ENCODE results near the gene TMOD3. TPM values are rescaled to one million over a fixed set of nuclear protein-coding genes. Genes with fewer than 3 reads are reported as not detected.

Gene TMOD3
- polyA plus RNA-seq, 1 donor, result 44.0 TPM

GRCh38 chr15:51796847-51797401 lies 32.5 kb upstream of the TMOD3 start:
- Histone ChIP-seq H3K4me1 (ENCODE audit: control insufficient read depth, insufficient read depth, low read length) (peaks cover 12% of the 10 kb centered on the region), H3K27me3 (ENCODE audit: control insufficient read depth, insufficient read depth, low read length) (no peaks in the 10 kb centered on the region), H3K9me3 (ENCODE audit: control insufficient read depth, low read depth, low read length) (no peaks in the 10 kb centered on the region), H3K4me3 (ENCODE audit: low read length) (no peak overlapping the region), H3K36me3 (ENCODE audit: control insufficient read depth, insufficient read depth, low read length) (peaks cover 3% of the 10 kb centered on the region), H3K27ac (ENCODE audit: low read length) (peak overlapping the region; percentile 57)
- DNase-seq, result peak; percentile 46 to 83
- 0% methylated on average over 1 of the region's 10 CpGs for WGBS (ENCODE audit: insufficient coverage, low lambda C conversion rate)

- Histone ChIP-seq H3K36me3 (ENCODE audit: control insufficient read depth, insufficient read depth, low read length) (peaks cover 3% of the 10 kb centered on the region), H3K9me3 (ENCODE audit: control insufficient read depth, low read depth, low read length) (no peaks in the 10 kb centered on the region), H3K4me1 (ENCODE audit: control insufficient read depth, insufficient read depth, low read length) (peaks cover 12% of the 10 kb centered on the region), H3K27me3 (ENCODE audit: control insufficient read depth, insufficient read depth, low read length) (no peaks in the 10 kb centered on the region), H3K4me3 (ENCODE audit: low read length) (no peak overlapping the region), H3K27ac (ENCODE audit: low read length) (no peak overlapping the region)
- DNase-seq, result no peak
- 100% methylated on average over 1 of the region's 1 CpG for WGBS (ENCODE audit: insufficient coverage, low lambda C conversion rate)
Observed at GRCh38 chr15:51798281-51798680, 31.2 kb upstream of the TMOD3 start.

GRCh38 chr15:51799282-51800252 lies 29.9 kb upstream of the TMOD3 start:
- Histone ChIP-seq H3K36me3 (ENCODE audit: control insufficient read depth, insufficient read depth, low read length) (peaks cover 3% of the 10 kb centered on the region), H3K27me3 (ENCODE audit: control insufficient read depth, insufficient read depth, low read length) (no peaks in the 10 kb centered on the region), H3K4me1 (ENCODE audit: control insufficient read depth, insufficient read depth, low read length) (peaks cover 12% of the 10 kb centered on the region), H3K27ac (ENCODE audit: low read length) (no peak overlapping the region), H3K4me3 (ENCODE audit: low read length) (no peak overlapping the region), H3K9me3 (ENCODE audit: control insufficient read depth, low read depth, low read length) (no peaks in the 10 kb centered on the region)
- 100% methylated on average over 1 of the region's 6 CpGs for WGBS (ENCODE audit: insufficient coverage, low lambda C conversion rate)
- no peak for DNase-seq

GRCh38 chr15:51801391-51801835 lies 28.0 kb upstream of the TMOD3 start:
- Histone ChIP-seq H3K4me1 (ENCODE audit: control insufficient read depth, insufficient read depth, low read length) (peaks cover 5% of the 10 kb centered on the region), H3K4me3 (ENCODE audit: low read length) (no peak overlapping the region), H3K9me3 (ENCODE audit: control insufficient read depth, low read depth, low read length) (no peaks in the 10 kb centered on the region), H3K27ac (ENCODE audit: low read length) (no peak overlapping the region), H3K27me3 (ENCODE audit: control insufficient read depth, insufficient read depth, low read length) (no peaks in the 10 kb centered on the region), H3K36me3 (ENCODE audit: control insufficient read depth, insufficient read depth, low read length) (peaks cover 3% of the 10 kb centered on the region)
- no CpG with 5 or more reads among the region's 3 CpGs for WGBS (ENCODE audit: insufficient coverage, low lambda C conversion rate)
- peak in 1 of 2 donors; percentile 21 for DNase-seq

- H3K36me3 ChIP-seq (ENCODE audit: control insufficient read depth, insufficient read depth, low read length), result peaks cover 3% of the 10 kb centered on the region
- no peak for DNase-seq
- H3K4me1 ChIP-seq (ENCODE audit: control insufficient read depth, insufficient read depth, low read length), result no peaks in the 10 kb centered on the region
- no peak overlapping the region for H3K4me3 ChIP-seq (ENCODE audit: low read length)
- no CpG with 5 or more reads among the region's 5 CpGs for WGBS (ENCODE audit: insufficient coverage, low lambda C conversion rate)
- no peaks in the 10 kb centered on the region for H3K27me3 ChIP-seq (ENCODE audit: control insufficient read depth, insufficient read depth, low read length)
- no peaks in the 10 kb centered on the region for H3K9me3 ChIP-seq (ENCODE audit: control insufficient read depth, low read depth, low read length)
- H3K27ac ChIP-seq (ENCODE audit: low read length), result no peak overlapping the region
Observed at GRCh38 chr15:51802593-51802992, 26.9 kb upstream of the TMOD3 start.

GRCh38 chr15:51803965-51804364 lies 25.5 kb upstream of the TMOD3 start:
- H3K27ac ChIP-seq (ENCODE audit: low read length), result no peak overlapping the region
- no peak for DNase-seq
- no peaks in the 10 kb centered on the region for H3K9me3 ChIP-seq (ENCODE audit: control insufficient read depth, low read depth, low read length)
- H3K27me3 ChIP-seq (ENCODE audit: control insufficient read depth, insufficient read depth, low read length), result no peaks in the 10 kb centered on the region
- H3K4me3 ChIP-seq (ENCODE audit: low read length), result no peak overlapping the region
- H3K4me1 ChIP-seq (ENCODE audit: control insufficient read depth, insufficient read depth, low read length), result peaks cover 3% of the 10 kb centered on the region
- peaks cover 1% of the 10 kb centered on the region for H3K36me3 ChIP-seq (ENCODE audit: control insufficient read depth, insufficient read depth, low read length)
- no CpG with 5 or more reads among the region's 2 CpGs for WGBS (ENCODE audit: insufficient coverage, low lambda C conversion rate)

GRCh38 chr15:51806123-51806522 lies 23.3 kb upstream of the TMOD3 start:
- no CpG with 5 or more reads among the region's 2 CpGs for WGBS (ENCODE audit: insufficient coverage, low lambda C conversion rate)
- Histone ChIP-seq H3K27me3 (ENCODE audit: control insufficient read depth, insufficient read depth, low read length) (no peaks in the 10 kb centered on the region), H3K4me3 (ENCODE audit: low read length) (no peak overlapping the region), H3K36me3 (ENCODE audit: control insufficient read depth, insufficient read depth, low read length) (no peaks in the 10 kb centered on the region), H3K9me3 (ENCODE audit: control insufficient read depth, low read depth, low read length) (no peaks in the 10 kb centered on the region), H3K4me1 (ENCODE audit: control insufficient read depth, insufficient read depth, low read length) (peaks cover 7% of the 10 kb centered on the region), H3K27ac (ENCODE audit: low read length) (no peak overlapping the region)
- DNase-seq, result no peak

GRCh38 chr15:51809457-51809856 lies 20.0 kb upstream of the TMOD3 start:
- H3K9me3 ChIP-seq (ENCODE audit: control insufficient read depth, low read depth, low read length), result no peaks in the 10 kb centered on the region
- peaks cover 7% of the 10 kb centered on the region for H3K4me1 ChIP-seq (ENCODE audit: control insufficient read depth, insufficient read depth, low read length)
- peak in 1 of 2 donors; percentile 54 for DNase-seq
- H3K4me3 ChIP-seq (ENCODE audit: low read length), result no peak overlapping the region
- H3K27me3 ChIP-seq (ENCODE audit: control insufficient read depth, insufficient read depth, low read length), result no peaks in the 10 kb centered on the region
- WGBS (ENCODE audit: insufficient coverage, low lambda C conversion rate), result no CpG with 5 or more reads among the region's 1 CpG
- H3K27ac ChIP-seq (ENCODE audit: low read length), result no peak overlapping the region
- no peaks in the 10 kb centered on the region for H3K36me3 ChIP-seq (ENCODE audit: control insufficient read depth, insufficient read depth, low read length)

- H3K36me3 ChIP-seq (ENCODE audit: control insufficient read depth, insufficient read depth, low read length), result no peaks in the 10 kb centered on the region
- no CpG with 5 or more reads among the region's 2 CpGs for WGBS (ENCODE audit: insufficient coverage, low lambda C conversion rate)
- DNase-seq, result no peak
- no peaks in the 10 kb centered on the region for H3K27me3 ChIP-seq (ENCODE audit: control insufficient read depth, insufficient read depth, low read length)
- no peak overlapping the region for H3K27ac ChIP-seq (ENCODE audit: low read length)
- peaks cover 19% of the 10 kb centered on the region for H3K4me1 ChIP-seq (ENCODE audit: control insufficient read depth, insufficient read depth, low read length)
- no peak overlapping the region for H3K4me3 ChIP-seq (ENCODE audit: low read length)
- no peaks in the 10 kb centered on the region for H3K9me3 ChIP-seq (ENCODE audit: control insufficient read depth, low read depth, low read length)
Observed at GRCh38 chr15:51812598-51812997, 16.9 kb upstream of the TMOD3 start.

GRCh38 chr15:51814606-51815005 lies 14.8 kb upstream of the TMOD3 start:
- WGBS (ENCODE audit: insufficient coverage, low lambda C conversion rate), result no CpG with 5 or more reads among the region's 3 CpGs
- H3K27ac ChIP-seq (ENCODE audit: low read length), result no peak overlapping the region
- H3K4me1 ChIP-seq (ENCODE audit: control insufficient read depth, insufficient read depth, low read length), result peaks cover 12% of the 10 kb centered on the region
- no peaks in the 10 kb centered on the region for H3K9me3 ChIP-seq (ENCODE audit: control insufficient read depth, low read depth, low read length)
- DNase-seq, result no peak
- no peaks in the 10 kb centered on the region for H3K36me3 ChIP-seq (ENCODE audit: control insufficient read depth, insufficient read depth, low read length)
- no peaks in the 10 kb centered on the region for H3K27me3 ChIP-seq (ENCODE audit: control insufficient read depth, insufficient read depth, low read length)
- H3K4me3 ChIP-seq (ENCODE audit: low read length), result no peak overlapping the region
